HepG2 (cell line): Measurements from ENCODE around the gene KCNAB2. TPM values are rescaled to one million over a fixed set of nuclear protein-coding genes. Genes with fewer than 3 reads are reported as not detected.

Experiments used
- ATAC-seq: fragments of 200-7000 bp; cut with Tn5 transposase; 3 replicates; pipeline ENCODE4 v1.9.1; 2020; ENCODE audit warnings: mild to moderate bottlenecking, moderate library complexity
- BruUV-seq: library from RNA; stranded (reverse); fragments of 400-500 nt; replicated peaks from 2 replicates; lab custom pipeline; 2021; lab: Mats Ljungman, UMichigan
- CTCF ChIA-PET: fragments of 300-600 bp; formaldehyde crosslinking; extraction: SDS; loops from one replicate; lab custom pipeline; 2021; ENCODE audit warnings: low total read pairs, inconsistent platforms, low intra/inter-chr PET ratio; lab: Yijun Ruan, JAX
- POLR2A ChIA-PET: fragments of 350-600 bp; sonication (Branson Sonifier 250); formaldehyde crosslinking; loops from one replicate; lab custom pipeline; 2020; ENCODE audit warnings: antibody characterized with exemption, inconsistent platforms; lab: Yijun Ruan, JAX
- DNase-seq: peaks from one replicate; pipeline ENCODE4 v3.0.0-alpha.2; 2015; ENCODE audit warnings: low spot score
- FAIRE-seq: peaks from 3 replicates; lab custom pipeline; 2011; peaks lifted over from hg19 to GRCh38; lab: Jason Lieb, UNC
- H2AFZ ChIP-seq: one replicate; pipeline ENCODE4 v1.6.1; 2011; ENCODE audit warnings: low read length, inconsistent platforms
- H3K27ac ChIP-seq: fragments of 300-600 bp; 3 replicates; pipeline ENCODE4 v1.8.0; 2011; ENCODE audit warnings: mixed run types, mild to moderate bottlenecking, mixed read lengths, low read length, inconsistent platforms; ENCODE audit not compliant: insufficient read depth; ENCODE audit errors: extremely low read length
- H3K27me3 ChIP-seq, 2 experiments: fragments of 200-600 bp in 1 of 2; 2 replicates in 1 of 2; 3 replicates in 1 of 2; pipeline versions ENCODE4 v1.6.0 to v1.8.0; 2011; ENCODE audit warnings: low read length in 2 of 2, mild to moderate bottlenecking in 2 of 2, moderate library complexity in 2 of 2, inconsistent platforms in 1 of 2; ENCODE audit not compliant: insufficient read depth in 2 of 2, control insufficient read depth in 1 of 2
- H3K36me3 ChIP-seq, 2 experiments: fragments of 200-600 bp in 1 of 2; replicated peaks in 1 of 2; 2 replicates in 1 of 2; 3 replicates in 1 of 2; pipeline versions ENCODE4 v1.5.1 to v1.8.0; 2011; ENCODE audit warnings: low read length in 2 of 2, inconsistent platforms in 1 of 2; ENCODE audit not compliant: insufficient read depth in 2 of 2, control insufficient read depth in 1 of 2
- H3K4me1 ChIP-seq: 2 replicates; pipeline ENCODE4 v1.5.1; 2012; ENCODE audit warnings: low read length, inconsistent platforms; ENCODE audit not compliant: insufficient read depth
- H3K4me2 ChIP-seq: 2 replicates; pipeline ENCODE4 v1.6.0; 2011; ENCODE audit warnings: low read depth, low read length, inconsistent platforms
- H3K4me3 ChIP-seq, 3 experiments: fragments of 200-600 bp in 1 of 3; sonication (generic), shearing (Covaris generic) in 1 of 3; replicated peaks in 1 of 3; 2 replicates each; pipeline ENCODE4 v1.5.1; 2011 to 2016; ENCODE audit warnings: low read length in 3 of 3, inconsistent platforms in 2 of 3, low read depth in 2 of 3, mild to moderate bottlenecking in 2 of 3, control low read depth in 1 of 3, mixed read lengths in 1 of 3; ENCODE audit not compliant: insufficient read depth in 1 of 3
- H3K79me2 ChIP-seq: one replicate; pipeline ENCODE4 v1.6.1; 2011; ENCODE audit warnings: low read length, inconsistent platforms; ENCODE audit not compliant: insufficient read depth
- H3K9ac ChIP-seq: 2 replicates; pipeline ENCODE4 v1.6.0; 2011; ENCODE audit warnings: mild to moderate bottlenecking, low read depth, low read length, inconsistent platforms; ENCODE audit not compliant: insufficient read depth
- H3K9me3 ChIP-seq: 2 replicates; pipeline ENCODE4 v1.5.1; 2012; ENCODE audit warnings: mild to moderate bottlenecking, low read length
- H4K20me1 ChIP-seq: 2 replicates; pipeline ENCODE4 v1.6.0; 2011; ENCODE audit warnings: inconsistent platforms, mild to moderate bottlenecking, low read length, moderate library complexity; ENCODE audit not compliant: insufficient read depth
- KAT2B ChIP-seq: fragments of 150-350 bp; IDR thresholded peaks from 2 replicates; pipeline ENCODE4 v1.6.1; 2014; ENCODE audit warnings: low read depth, low read length, borderline replicate concordance
- MZF1 ChIP-seq: sonication (generic); formaldehyde crosslinking; IDR thresholded peaks from 2 replicates; pipeline ENCODE4 v1.8.1; 2023; ENCODE audit warnings: mild to moderate bottlenecking, missing genetic modification reagents, borderline replicate concordance
- NCOA2 ChIP-seq: sonication (generic); formaldehyde crosslinking; IDR thresholded peaks from 2 replicates; pipeline ENCODE4 v1.8.0; 2022; ENCODE audit warnings: inconsistent platforms
- RBAK ChIP-seq: sonication (generic); formaldehyde crosslinking; IDR thresholded peaks from 2 replicates; pipeline ENCODE4 v1.5.1; 2020; ENCODE audit warnings: mild to moderate bottlenecking, missing genetic modification reagents
- ZKSCAN1 ChIP-seq: fragments of 150-350 bp; IDR thresholded peaks from 2 replicates; pipeline ENCODE4 v1.6.1; 2014; ENCODE audit warnings: low read length
- ZNF782 ChIP-seq: sonication (generic); formaldehyde crosslinking; IDR thresholded peaks from 2 replicates; pipeline ENCODE4 v1.4.0; 2020; ENCODE audit warnings: missing genetic modification reagents, mild to moderate bottlenecking, borderline replicate concordance
- WGBS: methylation state at CpG from one replicate; pipeline ENCODE4 v1.1.6; 2017; ENCODE audit warnings: low lambda C conversion rate; 5-methylcytosine and 5-hydroxymethylcytosine counted together
- in situ Hi-C: cut with HindIII; loops from 2 replicates; pipeline ENCODE4 v1.10.0; 2017; ENCODE audit warnings: low pct_unique_long_range_greater_than_20kb; ENCODE audit not compliant: extremely low pct_ligation_motif_present
- intact Hi-C: fragments of 100-400 bp; cut with micrococcal nuclease; formaldehyde crosslinking; loops from one replicate; pipeline ENCODE4 v1.10.0; 2022; ENCODE audit not compliant: unreplicated experiment
- polyA plus RNA-seq, 8 experiments: library from polyadenylated mRNA; depleted of rRNA in 3 of 8; stranded (reverse) in 7 of 8; unstranded in 1 of 8; fragments of >200 nt; fragmentation: Illumina TruSeq in 4 of 8; extraction: Trizol in 4 of 8; gene quantifications; 2 replicates each; pipeline versions ENCODE4 v1.2.1 to v1.2.3, GENCODE V29; 2011 to 2016; ENCODE audit warnings: low read depth in 4 of 8, missing spikeins in 1 of 8, mixed read lengths in 1 of 8; ENCODE audit not compliant: insufficient read depth in 1 of 8
- total RNA-seq, 5 experiments: library from RNA; depleted of rRNA; stranded (reverse); fragments of >200 nt; fragmentation: Illumina TruSeq; extraction: Trizol; gene quantifications; 2 replicates each; pipeline ENCODE4 v1.2.3, GENCODE V29; 2016; ENCODE audit warnings: low read depth in 1 of 5
- TF ChIP-seq, protein P1 (sequence below): sonication (generic); formaldehyde crosslinking; IDR thresholded peaks from 2 replicates; pipeline ENCODE4 v1.4.0; 2020; ENCODE audit warnings: missing genetic modification reagents, borderline replicate concordance

Gene KCNAB2
- total and polyA plus RNA-seq, 2 of the 13 experiments (the other 11 are each of a cell fraction or from before 2014, with no cell fraction given) = 6.2 to 8.8 TPM

DNA sequence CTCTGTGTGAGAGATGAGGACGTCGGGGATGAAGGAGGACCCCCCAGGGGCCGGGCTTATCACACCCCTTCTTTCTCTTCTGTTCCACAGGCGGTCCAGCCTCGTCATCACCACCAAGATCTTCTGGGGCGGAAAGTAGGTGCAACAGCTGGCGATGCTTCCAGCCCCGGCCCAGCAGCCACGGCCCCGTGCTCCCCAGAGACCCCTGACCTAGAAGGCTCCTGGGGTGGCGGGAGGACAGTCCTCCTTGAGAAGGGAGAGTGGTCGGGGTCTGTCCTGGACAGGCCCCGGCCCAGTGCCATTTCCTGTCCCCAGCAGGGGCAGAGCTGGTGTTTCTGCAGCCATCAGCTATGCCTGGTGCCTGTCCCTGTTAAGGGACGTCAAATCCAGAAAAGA lies 41.7 kb downstream of the KCNAB2 start:
- Histone ChIP-seq H3K27ac (no peak overlapping the region), H3K4me3 (no peak overlapping the region), H2AFZ (no peak overlapping the region), H3K4me2 (no peak overlapping the region), H3K36me3 (no peaks in the 10 kb centered on the region), H3K79me2 (no peaks in the 10 kb centered on the region), H4K20me1 (no peaks in the 10 kb centered on the region), H3K9me3 (no peaks in the 10 kb centered on the region), H3K27me3 (0 out of 5 replicates have a peak, but pooled peaks cover 0 to 3% of the 10 kb centered on the region in 2 experiments), H3K4me1 (no peaks in the 10 kb centered on the region), H3K9ac (no peak overlapping the region)
- TF ChIP-seq RBAK (CRISPR knock-in tag) (no peak), NCOA2 (CRISPR knock-in tag) (no peak), KAT2B (no peak), MZF1 (CRISPR knock-in tag) (no peak)
- in situ Hi-C loops = no loop called here
- intact Hi-C loops = no loop called here
- ChIA-PET CTCF (no interaction called here), POLR2A (no interaction called here)
- DNase-seq = no peak
- BruUV-seq = no TSS peak
- 60% methylated on average over 14 of the region's 14 CpGs for WGBS
- ATAC-seq = no peak
- no peak for FAIRE-seq

DNA sequence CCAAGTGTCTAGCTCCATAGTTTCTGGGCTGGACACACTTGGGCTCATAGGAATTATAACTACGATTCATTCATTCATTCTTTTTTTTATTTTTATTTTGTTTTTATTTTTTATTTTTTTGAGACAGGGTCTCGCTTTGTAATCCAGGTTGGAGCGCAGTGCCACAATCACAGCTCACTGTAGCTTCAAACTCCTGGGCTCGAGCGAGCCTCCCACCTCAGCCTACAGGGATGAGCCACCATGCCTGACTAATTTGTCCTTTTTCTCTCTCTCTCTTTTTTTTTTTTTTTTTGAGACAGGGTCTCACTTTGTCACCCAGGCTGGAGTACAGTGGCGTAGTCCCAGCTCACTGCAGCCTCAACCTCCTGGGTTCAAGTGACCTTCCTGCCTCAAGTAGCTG lies 42.3 kb downstream of the KCNAB2 start:
- no TSS peak for BruUV-seq
- DNase-seq = no peak
- H3K4me3 ChIP-seq = no peak overlapping the region
- H2AFZ ChIP-seq = no peak overlapping the region
- no peak overlapping the region for H3K4me2 ChIP-seq
- TF ChIP-seq, protein P1, sequence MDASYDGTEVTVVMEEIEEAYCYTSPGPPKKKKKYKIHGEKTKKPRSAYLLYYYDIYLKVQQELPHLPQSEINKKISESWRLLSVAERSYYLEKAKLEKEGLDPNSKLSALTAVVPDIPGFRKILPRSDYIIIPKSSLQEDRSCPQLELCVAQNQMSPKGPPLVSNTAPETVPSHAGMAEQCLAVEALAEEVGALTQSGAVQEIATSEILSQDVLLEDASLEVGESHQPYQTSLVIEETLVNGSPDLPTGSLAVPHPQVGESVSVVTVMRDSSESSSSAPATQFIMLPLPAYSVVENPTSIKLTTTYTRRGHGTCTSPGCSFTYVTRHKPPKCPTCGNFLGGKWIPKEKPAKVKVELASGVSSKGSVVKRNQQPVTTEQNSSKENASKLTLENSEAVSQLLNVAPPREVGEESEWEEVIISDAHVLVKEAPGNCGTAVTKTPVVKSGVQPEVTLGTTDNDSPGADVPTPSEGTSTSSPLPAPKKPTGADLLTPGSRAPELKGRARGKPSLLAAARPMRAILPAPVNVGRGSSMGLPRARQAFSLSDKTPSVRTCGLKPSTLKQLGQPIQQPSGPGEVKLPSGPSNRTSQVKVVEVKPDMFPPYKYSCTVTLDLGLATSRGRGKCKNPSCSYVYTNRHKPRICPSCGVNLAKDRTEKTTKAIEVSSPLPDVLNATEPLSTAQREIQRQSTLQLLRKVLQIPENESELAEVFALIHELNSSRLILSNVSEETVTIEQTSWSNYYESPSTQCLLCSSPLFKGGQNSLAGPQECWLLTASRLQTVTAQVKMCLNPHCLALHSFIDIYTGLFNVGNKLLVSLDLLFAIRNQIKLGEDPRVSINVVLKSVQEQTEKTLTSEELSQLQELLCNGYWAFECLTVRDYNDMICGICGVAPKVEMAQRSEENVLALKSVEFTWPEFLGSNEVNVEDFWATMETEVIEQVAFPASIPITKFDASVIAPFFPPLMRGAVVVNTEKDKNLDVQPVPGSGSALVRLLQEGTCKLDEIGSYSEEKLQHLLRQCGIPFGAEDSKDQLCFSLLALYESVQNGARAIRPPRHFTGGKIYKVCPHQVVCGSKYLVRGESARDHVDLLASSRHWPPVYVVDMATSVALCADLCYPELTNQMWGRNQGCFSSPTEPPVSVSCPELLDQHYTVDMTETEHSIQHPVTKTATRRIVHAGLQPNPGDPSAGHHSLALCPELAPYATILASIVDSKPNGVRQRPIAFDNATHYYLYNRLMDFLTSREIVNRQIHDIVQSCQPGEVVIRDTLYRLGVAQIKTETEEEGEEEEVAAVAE (CRISPR knock-in tag) = no peak
- TF ChIP-seq ZKSCAN1 (no peak), ZNF782 (no peak)
- WGBS = 77% methylated on average over 6 of the region's 6 CpGs
- in situ Hi-C loops (no loop called here), intact Hi-C loops (no loop called here)
- FAIRE-seq = no peak
- 0 out of 5 replicates have a peak, but pooled peaks cover 0 to 3% of the 10 kb centered on the region in 2 experiments for H3K27me3 ChIP-seq
- POLR2A ChIA-PET = no interaction called here
- H3K27ac ChIP-seq = no peak overlapping the region
- H3K36me3 ChIP-seq = no peaks in the 10 kb centered on the region
- H3K9ac ChIP-seq = no peak overlapping the region
- H4K20me1 ChIP-seq = no peaks in the 10 kb centered on the region
- CTCF ChIA-PET = no interaction called here
- H3K9me3 ChIP-seq = no peaks in the 10 kb centered on the region
- H3K79me2 ChIP-seq = no peaks in the 10 kb centered on the region
- no peaks in the 10 kb centered on the region for H3K4me1 ChIP-seq
- ATAC-seq = no peak
